ENCODE data around the gene SASH1.

DNA sequence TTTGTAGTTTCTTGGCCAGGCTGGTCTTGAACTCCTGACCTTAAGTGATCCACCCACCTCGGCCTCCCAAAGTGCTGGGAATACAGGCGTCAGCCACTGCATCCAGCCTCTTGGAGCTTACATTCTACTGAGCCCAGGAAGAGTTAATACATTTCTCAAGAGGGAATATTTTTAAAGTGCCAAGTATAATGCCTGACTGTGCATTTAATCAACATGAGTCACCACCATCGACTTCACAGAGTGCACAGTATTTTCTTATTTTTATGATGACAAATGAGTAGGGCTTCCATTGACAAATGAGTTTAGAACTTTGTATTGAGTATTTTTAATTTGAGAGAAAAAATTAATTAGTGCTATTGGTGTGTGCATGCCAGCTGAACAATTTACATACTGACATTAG lies 72.2 kb downstream of the SASH1 start:
- TF ChIP-seq CTCF (IDR thresholded peaks at IDR 0.05; ENCODE audit: low read length) (no peak), EZH2 (IDR thresholded peaks at IDR 0.05; ENCODE audit: borderline replicate concordance, low read length) (no peak)
